Right lobe of liver (tissue), 6 donors: Measurements from ENCODE around the gene RPRML. TPM values are rescaled to one million over a fixed set of nuclear protein-coding genes. Genes with fewer than 3 reads are reported as not detected.
"Not testable (repeated sequence)": the region's sequence is repeated elsewhere in the genome, so short reads cannot be mapped to it uniquely, and the experiment has no call there.

ENCODE experiments used
- ATAC-seq, 4 donors: fragments of 200-7000 bp; cut with Tn5 transposase; one replicate each; pipeline ENCODE4 v1.9.1; 2020; ENCODE audit warnings: mild to moderate bottlenecking in 4 of 4, moderate library complexity in 4 of 4
- DNase-seq, 3 donors: peaks; one replicate each; pipeline ENCODE4 v3.0.0-alpha.2; 2020
- H3K27ac ChIP-seq, 3 donors: fragments of 200-600 bp; one replicate each; pipeline ENCODE4 v1.8.0; 2022
- H3K27me3 ChIP-seq, 2 donors: fragments of 200-600 bp; one replicate each; pipeline ENCODE4 v1.8.0; 2022
- H3K36me3 ChIP-seq, 4 donors: fragments of 200-600 bp; sonication (generic) in 1 of 4; one replicate each; pipeline versions ENCODE4 v1.5.1 to v1.8.0; 2017 to 2022; ENCODE audit warnings: control low read depth in 1 of 4
- H3K4me1 ChIP-seq, 4 donors: fragments of 200-600 bp; sonication (generic) in 1 of 4; one replicate each; pipeline versions ENCODE4 v1.5.1 to v1.8.0; 2017 to 2022; ENCODE audit warnings: control low read depth in 1 of 4
- H3K4me3 ChIP-seq, 3 donors: fragments of 200-600 bp; one replicate each; pipeline ENCODE4 v1.8.0; 2022
- H3K9me3 ChIP-seq, 4 donors: fragments of 200-600 bp; sonication (generic) in 1 of 4; one replicate each; pipeline versions ENCODE4 v1.5.1 to v1.8.0; 2017 to 2022; ENCODE audit warnings: control low read depth in 1 of 4
- POLR2A ChIP-seq: fragments of 450-650 bp; IDR thresholded peaks from one replicate; pipeline ENCODE4 v1.6.1; 2017; ENCODE audit warnings: antibody characterized with exemption, mild to moderate bottlenecking
- WGBS: methylation state at CpG from one replicate; pipeline ENCODE4 v1.1.6; 2018; ENCODE audit warnings: low coverage, low lambda C conversion rate; ENCODE audit not compliant: insufficient coverage; ENCODE audit errors: missing lambda C conversion rate; 5-methylcytosine and 5-hydroxymethylcytosine counted together
- intact Hi-C, 2 donors: fragments of 100-400 bp; cut with DNase I; formaldehyde crosslinking; loops; one replicate each; pipeline versions ENCODE4 v1.11.2 to v1.14.1; 2022
- total RNA-seq, 6 experiments: library from RNA; depleted of rRNA in 2 of 6; stranded (reverse); fragments of >200 nt in 2 of 6; fragmentation: NEBNext Ultra II Directional in 3 of 6; extraction: Animal tissue kit (Norgen Biotek cat#: 25700) in 3 of 6; gene quantifications; one replicate each; pipeline versions ENCODE4 v1.1.0 to v1.2.4, GENCODE V29; 2016 to 2023
- TF ChIP-seq, protein P1 (sequence below), 4 donors: fragments of 200-600 bp in 3 of 4; fragments of 450-650 bp in 1 of 4; IDR thresholded peaks; one replicate each; pipeline versions ENCODE4 v1.5.1 to v1.8.0; 2016 to 2022; ENCODE audit warnings: antibody characterized with exemption in 4 of 4, mild to moderate bottlenecking in 2 of 4
- donor health status: DM: no; HTN: yes; CAD: no.
- donor health status: DM: no; HTN: no; CAD: no.
- donor health status: DM: no; HTN: no; CAD: no.
- donor health status: DM: no; HTN: yes; CAD: no.
- donor health status: DM: no; HTN: yes; CAD: no.

Gene RPRML
- total RNA-seq, 6 experiments from 2014 or later: 0.25 TPM; not detected in 5

DNA sequence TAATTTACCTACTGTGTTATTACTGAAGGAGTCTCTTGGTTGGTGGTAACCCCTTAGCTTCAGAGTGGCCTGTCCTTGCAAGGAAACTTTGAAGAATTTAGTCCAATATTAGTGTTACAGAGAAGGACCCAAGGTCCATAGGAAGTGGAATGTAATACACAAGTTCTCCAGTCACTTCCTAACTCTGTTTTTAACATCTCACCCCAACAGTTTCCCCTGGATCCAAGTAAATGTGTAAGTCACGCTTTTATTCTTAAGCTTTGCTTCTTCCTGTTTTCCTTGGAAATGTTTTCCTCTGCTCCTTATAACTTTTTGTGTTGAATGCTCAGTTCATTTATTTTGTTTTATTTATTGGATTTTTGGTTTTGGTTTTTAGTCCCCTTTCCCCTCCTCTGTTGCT lies 25.9 kb upstream of the RPRML start:
- no peaks in the 10 kb centered on the region for H3K9me3 ChIP-seq
- no peak for TF ChIP-seq POLR2A
- TF ChIP-seq, protein P1, sequence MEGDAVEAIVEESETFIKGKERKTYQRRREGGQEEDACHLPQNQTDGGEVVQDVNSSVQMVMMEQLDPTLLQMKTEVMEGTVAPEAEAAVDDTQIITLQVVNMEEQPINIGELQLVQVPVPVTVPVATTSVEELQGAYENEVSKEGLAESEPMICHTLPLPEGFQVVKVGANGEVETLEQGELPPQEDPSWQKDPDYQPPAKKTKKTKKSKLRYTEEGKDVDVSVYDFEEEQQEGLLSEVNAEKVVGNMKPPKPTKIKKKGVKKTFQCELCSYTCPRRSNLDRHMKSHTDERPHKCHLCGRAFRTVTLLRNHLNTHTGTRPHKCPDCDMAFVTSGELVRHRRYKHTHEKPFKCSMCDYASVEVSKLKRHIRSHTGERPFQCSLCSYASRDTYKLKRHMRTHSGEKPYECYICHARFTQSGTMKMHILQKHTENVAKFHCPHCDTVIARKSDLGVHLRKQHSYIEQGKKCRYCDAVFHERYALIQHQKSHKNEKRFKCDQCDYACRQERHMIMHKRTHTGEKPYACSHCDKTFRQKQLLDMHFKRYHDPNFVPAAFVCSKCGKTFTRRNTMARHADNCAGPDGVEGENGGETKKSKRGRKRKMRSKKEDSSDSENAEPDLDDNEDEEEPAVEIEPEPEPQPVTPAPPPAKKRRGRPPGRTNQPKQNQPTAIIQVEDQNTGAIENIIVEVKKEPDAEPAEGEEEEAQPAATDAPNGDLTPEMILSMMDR (IDR thresholded peaks at IDR 0.05): no peak
- H3K27ac ChIP-seq: no peak overlapping the region
- no peaks in the 10 kb centered on the region for H3K36me3 ChIP-seq
- H3K27me3 ChIP-seq: no peaks in the 10 kb centered on the region
- no peak for ATAC-seq
- no peak for DNase-seq
- intact Hi-C loops: loop anchor here in 1 of 2 donors (5.0 kb wide), 1 partner anchor 58 kb away; no protein-coding TSS in a partner anchor
- H3K4me1 ChIP-seq: no peaks in the 10 kb centered on the region
- H3K4me3 ChIP-seq: no peak overlapping the region
- 91% methylated on average over 1 of the region's 1 CpG for whole genome bisulfite sequencing

DNA sequence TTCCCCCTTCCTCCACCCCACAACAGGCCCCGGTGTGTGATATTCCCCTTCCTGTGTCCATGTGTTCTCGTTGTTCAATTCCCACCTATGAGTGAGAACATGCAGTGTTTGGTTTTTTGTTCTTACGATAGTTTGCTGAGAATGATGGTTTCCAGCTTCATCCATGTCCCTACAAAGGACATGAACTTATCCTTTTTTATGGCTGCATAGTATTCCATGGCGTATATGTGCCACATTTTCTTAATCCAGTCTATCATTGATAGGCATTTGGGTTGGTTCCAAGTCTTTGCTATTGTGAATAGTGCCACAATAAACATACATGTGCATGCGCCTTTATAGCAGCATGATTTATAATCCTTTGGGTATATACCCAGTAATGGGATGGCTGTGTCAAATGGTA lies 24.8 kb upstream of the RPRML start:
- intact Hi-C loops: loop anchor here in 1 of 2 donors (5.0 kb wide), 1 partner anchor 57 kb away; no protein-coding TSS in a partner anchor
- 68% methylated on average over 2 of the region's 5 CpGs for WGBS
- H3K9me3 ChIP-seq, H3K27ac ChIP-seq, H3K27me3 ChIP-seq, ATAC-seq, H3K4me1 ChIP-seq, H3K4me3 ChIP-seq, H3K36me3 ChIP-seq, DNase-seq: not testable (repeated sequence)

DNA sequence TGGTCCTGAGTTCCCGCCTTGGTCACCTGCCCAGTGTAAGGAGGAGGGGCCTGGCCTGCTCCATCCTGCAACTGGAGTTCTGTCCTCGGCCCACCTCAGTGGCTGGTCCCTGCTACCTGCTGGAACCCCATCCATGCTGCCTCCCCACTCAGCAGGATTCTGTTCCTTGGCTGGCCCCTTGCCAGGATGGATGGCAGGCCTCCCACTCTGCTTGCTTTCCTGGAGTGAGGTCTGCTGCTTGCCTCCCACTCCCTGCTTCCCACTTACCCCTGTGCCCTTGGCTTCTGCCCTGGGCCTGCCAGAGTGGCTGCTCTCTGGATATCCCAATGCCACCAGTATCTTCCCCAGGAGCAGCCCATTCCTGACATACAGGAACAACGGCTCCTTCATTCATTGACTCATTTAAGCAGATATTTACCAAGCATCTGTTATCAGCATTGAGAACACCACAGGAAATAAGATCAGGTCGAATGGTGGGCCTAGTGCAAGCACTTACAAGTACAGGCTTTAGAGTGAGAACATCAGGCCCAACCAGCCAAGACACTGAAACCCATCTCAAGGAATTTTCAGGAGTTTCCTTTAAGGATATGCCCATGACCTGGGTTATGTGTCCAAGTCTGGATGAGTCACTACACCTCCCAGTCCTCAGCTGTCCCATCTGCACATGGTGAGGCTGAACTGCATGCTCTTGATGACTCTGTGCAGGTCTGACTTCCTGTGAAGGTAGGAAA lies 17.0 kb upstream of the RPRML start:
- no peaks in the 10 kb centered on the region for H3K36me3 ChIP-seq
- WGBS: 42% methylated on average over 2 of the region's 4 CpGs
- ATAC-seq: peak in 1 of 4 donors; percentile 23
- H3K4me1 ChIP-seq: no peaks in the 10 kb centered on the region
- H3K27ac ChIP-seq: no peak overlapping the region
- H3K27me3 ChIP-seq: no peaks in the 10 kb centered on the region
- DNase-seq: no peak
- TF ChIP-seq, protein P1 (IDR thresholded peaks at IDR 0.05): no peak
- TF ChIP-seq POLR2A: no peak
- no peak overlapping the region for H3K4me3 ChIP-seq
- intact Hi-C loops: no loop called here
- H3K9me3 ChIP-seq: no peaks in the 10 kb centered on the region

DNA sequence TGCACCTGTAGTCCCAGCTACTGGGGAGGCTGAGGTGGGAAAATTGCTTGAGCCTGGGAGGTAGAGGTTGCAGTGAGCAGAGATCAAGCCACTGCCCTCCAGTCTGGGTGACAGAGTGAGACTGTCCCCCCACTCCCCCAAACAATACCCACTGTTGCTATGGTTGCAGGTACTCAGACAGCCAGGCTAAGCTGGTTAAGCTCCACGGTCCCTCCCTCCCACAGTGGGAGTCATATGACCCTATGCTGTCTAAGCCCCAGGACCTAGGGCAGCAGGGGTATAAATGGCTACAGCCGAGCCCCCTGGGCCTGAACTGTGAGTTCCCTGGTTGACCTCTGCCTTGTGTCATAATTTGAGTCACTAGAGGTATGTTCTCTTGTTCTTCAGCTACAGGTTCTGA lies 15.9 kb upstream of the RPRML start:
- 71% methylated on average over 1 of the region's 2 CpGs for whole genome bisulfite sequencing
- ATAC-seq: peak in 1 of 4 donors; percentile 18
- TF ChIP-seq POLR2A: no peak

DNA sequence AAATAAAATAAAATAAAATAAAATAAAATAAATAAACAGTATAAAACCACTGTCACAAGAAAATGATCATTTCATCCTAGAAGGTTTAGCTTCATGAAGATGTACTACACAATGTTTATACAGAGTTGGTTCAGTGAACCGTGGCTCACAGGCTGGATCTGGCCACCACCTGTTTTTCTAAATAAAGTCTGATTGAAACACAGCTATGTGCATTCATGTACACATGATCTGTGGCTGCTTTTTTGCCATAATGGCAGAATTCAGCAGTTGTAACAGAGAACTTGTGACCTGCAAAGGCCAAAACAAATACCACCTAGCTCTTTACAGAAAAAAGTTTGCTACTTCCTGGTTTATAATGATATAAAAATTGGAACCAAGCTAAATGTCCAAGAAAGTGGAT lies 12.6 kb upstream of the RPRML start:
- no peak overlapping the region for H3K4me3 ChIP-seq
- H3K9me3 ChIP-seq: no peaks in the 10 kb centered on the region
- DNase-seq (no peak), ATAC-seq (peak in 1 of 4 donors; percentile 65)
- intact Hi-C loops: loop anchor here in 1 of 2 donors (5.0 kb wide), 1 partner anchor 44 kb away; no protein-coding TSS in a partner anchor
- H3K4me1 ChIP-seq: no peaks in the 10 kb centered on the region
- H3K27ac ChIP-seq: no peak overlapping the region
- no peaks in the 10 kb centered on the region for H3K36me3 ChIP-seq
- TF ChIP-seq POLR2A: no peak
- 33% methylated on average over 1 of the region's 1 CpG for WGBS
- no peaks in the 10 kb centered on the region for H3K27me3 ChIP-seq

More for the DNA sequence above, 15.9 kb upstream of the RPRML start:
- intact Hi-C loops: loop anchor here in 1 of 2 donors (5.0 kb wide), 1 partner anchor 48 kb away; no protein-coding TSS in a partner anchor
- DNase-seq: no peak
- no peak overlapping the region for H3K27ac ChIP-seq
- no peaks in the 10 kb centered on the region for H3K4me1 ChIP-seq
- no peak overlapping the region for H3K4me3 ChIP-seq
- H3K27me3 ChIP-seq: no peaks in the 10 kb centered on the region
- no peaks in the 10 kb centered on the region for H3K36me3 ChIP-seq
- no peaks in the 10 kb centered on the region for H3K9me3 ChIP-seq
